Fibroblast of the conjunctiva (primary cell): ENCODE results near the gene ADCY5.

Source experiments
- DNase-seq: peaks from one replicate; pipeline ENCODE4 v3.0.0-alpha.2; 2010; ENCODE audit warnings: low read depth

The ADCY5 gene

DNA sequence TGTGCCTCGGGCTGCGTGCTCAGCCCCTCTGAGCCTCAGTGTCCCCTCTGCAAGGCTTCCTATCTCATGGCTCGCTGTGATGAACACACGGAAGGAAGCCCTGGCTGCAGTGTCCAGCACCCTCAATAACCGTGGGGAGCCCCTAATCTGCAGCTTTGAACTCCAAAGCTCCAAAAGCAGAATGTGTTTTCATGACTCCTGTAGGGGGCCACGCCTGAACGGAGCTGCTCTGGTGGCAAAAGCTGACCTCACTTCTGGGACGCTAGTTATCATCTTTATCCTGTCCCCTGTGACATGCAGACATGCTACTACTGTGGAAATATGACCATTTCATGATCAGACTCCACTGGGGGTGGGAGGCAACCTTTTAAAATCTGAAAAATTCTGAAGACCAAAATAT, 148.3 kb downstream of the ADCY5 start:
- DNase-seq, result no peak

- DNase-seq, result no peak
These were observed 148.8 kb downstream of the ADCY5 start for GRCh38 chr3:123300056-123300455.

DNA sequence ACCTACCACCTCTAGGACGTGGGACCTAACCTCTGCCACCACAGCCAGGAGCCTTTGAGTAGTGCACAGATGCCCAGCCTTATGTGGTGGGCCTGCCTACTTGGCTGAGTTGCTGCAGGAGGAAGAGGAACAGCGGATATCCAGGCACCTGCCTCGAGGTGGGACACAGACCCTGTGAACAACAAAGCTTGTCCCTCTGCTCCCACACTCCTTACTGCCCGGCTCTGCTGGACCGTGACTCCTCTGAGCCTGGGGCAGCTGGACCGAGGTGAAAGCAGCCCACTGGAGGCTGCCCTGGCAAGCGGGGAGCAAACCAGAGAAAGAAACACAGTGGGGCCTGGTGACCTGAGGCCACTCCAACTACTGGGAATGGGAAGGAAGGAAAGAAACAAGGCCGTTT, 149.3 kb downstream of the ADCY5 start:
- no peak for DNase-seq

GRCh38 chr3:123298903-123299302, 150.0 kb downstream of the ADCY5 start:
- DNase-seq, result no peak

- DNase-seq, result no peak
These were observed 151.3 kb downstream of the ADCY5 start for GRCh38 chr3:123297627-123297899.

GRCh38 chr3:123296836-123297626, 151.9 kb downstream of the ADCY5 start:
- DNase-seq, result no peak

DNA sequence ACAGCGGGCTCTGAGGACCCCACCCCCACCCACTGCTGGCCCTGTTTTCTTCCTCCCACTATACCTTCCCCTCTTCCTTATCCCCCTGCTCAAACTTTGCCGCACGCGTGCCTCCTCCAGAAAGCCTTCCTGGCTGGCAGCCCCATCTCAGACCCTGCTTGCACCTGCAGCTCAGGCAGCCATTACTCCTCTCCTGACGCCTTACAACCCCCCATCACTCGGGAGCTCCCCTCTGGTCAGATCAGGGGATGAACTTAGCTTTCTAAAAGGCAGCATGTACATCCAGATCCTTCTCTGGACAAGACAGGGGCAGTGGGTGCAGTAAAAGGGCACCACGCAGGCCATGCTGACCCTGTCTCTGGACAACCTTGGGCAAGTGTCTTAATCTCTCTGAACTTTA, 152.6 kb downstream of the ADCY5 start:
- no peak for DNase-seq

GRCh38 chr3:123295901-123296250, 153.0 kb downstream of the ADCY5 start:
- DNase-seq, result no peak

- DNase-seq, result no peak
These were observed 153.6 kb downstream of the ADCY5 start for GRCh38 chr3:123295171-123295900.

- DNase-seq, result no peak
These were observed 154.5 kb downstream of the ADCY5 start for GRCh38 chr3:123294296-123294938.

DNA sequence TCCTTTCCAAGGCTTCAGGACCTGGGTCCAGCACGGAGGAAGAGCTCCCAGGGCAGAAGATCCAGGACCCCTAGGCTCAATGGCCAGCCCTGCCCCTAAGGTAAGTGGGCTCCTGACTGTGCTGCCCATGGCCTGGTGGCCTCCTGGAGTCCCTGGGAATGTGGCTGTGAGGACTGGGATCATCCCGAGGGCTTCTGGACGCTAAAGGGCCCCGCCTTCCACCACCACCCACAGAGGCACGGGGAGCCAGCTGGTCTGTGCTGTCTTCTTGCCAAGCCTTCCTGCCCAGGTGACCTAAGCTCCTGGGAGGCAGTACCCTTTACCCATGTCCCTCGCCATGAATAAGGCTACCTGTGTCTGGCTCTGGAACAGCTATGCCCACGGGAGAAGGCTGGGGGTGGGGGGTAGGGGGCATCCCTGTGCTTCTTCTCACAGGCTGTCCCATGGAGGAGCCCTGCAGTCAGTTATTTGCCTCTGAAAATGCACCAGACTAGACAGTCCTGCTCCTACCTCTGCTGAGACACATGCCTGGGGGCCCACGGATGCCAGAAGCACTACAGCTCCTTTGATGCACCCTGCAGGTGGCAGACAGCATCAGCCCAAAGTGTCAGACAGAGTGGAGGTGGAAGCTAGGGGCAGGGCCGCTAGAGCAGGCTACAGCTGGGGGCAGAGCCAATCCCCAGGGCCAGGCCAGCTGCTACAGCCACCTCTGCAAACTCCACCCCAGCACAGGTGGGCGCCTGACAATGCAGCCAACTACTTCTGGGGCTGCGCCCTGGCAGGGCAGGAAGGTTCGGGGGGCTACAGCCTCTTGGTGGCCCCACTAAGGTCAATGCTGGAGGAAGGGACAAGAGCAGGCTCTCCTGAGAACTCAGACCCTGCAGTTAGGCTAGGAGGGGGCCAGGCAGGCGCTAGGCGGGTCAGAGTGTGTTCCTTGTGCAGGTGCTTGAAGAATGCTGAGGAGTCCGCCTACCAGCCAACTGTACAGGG, 156.3 kb downstream of the ADCY5 start:
- DNase-seq, result no peak

GRCh38 chr3:123291404-123291803, 157.5 kb downstream of the ADCY5 start:
- DNase-seq, result no peak

- no peak for DNase-seq
These were observed 157.9 kb downstream of the ADCY5 start for GRCh38 chr3:123290962-123291361.

- no peak for DNase-seq
These were observed 158.6 kb downstream of the ADCY5 start for GRCh38 chr3:123290107-123290930.

- no peak for DNase-seq
These were observed 159.3 kb downstream of the ADCY5 start for GRCh38 chr3:123289391-123290106.

DNA sequence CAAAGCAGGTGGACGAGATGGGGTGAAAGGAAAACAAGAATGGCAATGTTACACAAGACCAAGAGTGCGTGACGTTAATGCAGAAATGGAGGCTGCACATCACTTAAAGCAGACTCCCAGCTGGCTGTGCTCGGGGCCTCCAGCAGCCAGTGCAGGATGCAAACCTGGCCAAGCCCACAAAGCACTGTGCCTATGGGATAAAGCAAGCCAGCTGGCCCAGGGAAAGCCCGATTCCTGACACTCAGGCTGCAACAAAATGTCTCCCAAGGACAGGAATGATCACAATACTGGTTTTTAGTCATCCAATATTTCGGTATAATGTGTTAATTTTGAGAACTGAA, 161.0 kb downstream of the ADCY5 start:
- DNase-seq, result no peak

- no peak for DNase-seq
These were observed 161.6 kb downstream of the ADCY5 start for GRCh38 chr3:123287051-123287961.

- no peak for DNase-seq
These were observed 162.4 kb downstream of the ADCY5 start for GRCh38 chr3:123286308-123287023.

DNA sequence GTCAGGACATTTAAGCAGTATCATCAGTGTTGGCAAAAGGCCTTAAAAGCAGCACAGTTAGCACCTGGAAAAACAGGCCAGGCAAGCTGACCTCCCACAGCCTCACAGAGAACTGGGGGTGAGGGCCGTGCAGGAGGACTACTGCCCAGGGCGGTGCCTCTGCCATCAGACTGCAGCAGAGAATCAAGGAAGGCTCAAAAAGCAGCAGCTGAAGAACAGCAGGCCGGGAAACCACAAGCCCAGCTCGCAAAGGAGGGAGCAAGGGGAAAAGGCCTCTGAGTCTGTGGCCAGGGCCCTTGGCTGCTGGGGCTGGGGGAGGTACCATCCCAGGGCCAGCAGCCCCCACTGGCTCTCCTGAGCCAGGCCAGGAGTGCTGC, 163.0 kb downstream of the ADCY5 start:
- no peak for DNase-seq
